PC-3 (cell line): Measurements from ENCODE around the gene RNU6-1.

Experiments used
- CTCF ChIP-seq: fragments of 300-600 bp; sonication (generic); conservative IDR thresholded peaks from 2 replicates; pipeline ENCODE4 v1.5.1; 2017; ENCODE audit warnings: antibody characterized with exemption, low read depth, mild to moderate bottlenecking, low read length
- EZH2 ChIP-seq: fragments of 300-600 bp; sonication (generic); IDR thresholded peaks from one replicate; pipeline ENCODE4 v1.6.1; 2017; ENCODE audit warnings: antibody characterized with exemption, mild to moderate bottlenecking, low read length; ENCODE audit not compliant: unreplicated experiment

- TF ChIP-seq CTCF: no peak
- TF ChIP-seq EZH2: no peak
Observed at GRCh38 chr15:67827562-67828277, 12.1 kb downstream of the RNU6-1 start.
